Smooth muscle cell (in vitro differentiated cells): ENCODE results near the gene FSIP1. TPM values are rescaled to one million over a fixed set of nuclear protein-coding genes. Genes with fewer than 3 reads are reported as not detected.

Experiments
- DNase-seq: peaks from one replicate; lab custom pipeline; 2025; ENCODE audit not compliant: unreplicated experiment; lab: John Stamatoyannopoulos, UW
- H2AFZ ChIP-seq: fragments of 200-600 bp; sonication (generic); 2 replicates; pipeline ENCODE4 v1.6.0; 2016; ENCODE audit warnings: antibody characterized with exemption, low read depth, mild to moderate bottlenecking
- H3F3A ChIP-seq: fragments of 200-600 bp; sonication (generic); 2 replicates; pipeline ENCODE4 v1.6.0; 2017; ENCODE audit warnings: antibody characterized with exemption, low read depth
- H3K27ac ChIP-seq: fragments of 200-600 bp; sonication (generic); 2 replicates; pipeline ENCODE4 v1.5.1; 2016; ENCODE audit warnings: low read depth, mild to moderate bottlenecking
- H3K27me3 ChIP-seq: fragments of 200-600 bp; sonication (generic); 2 replicates; pipeline ENCODE4 v1.6.1; 2016; ENCODE audit warnings: low read depth, mild to moderate bottlenecking
- H3K36me3 ChIP-seq: fragments of 200-600 bp; sonication (generic); 2 replicates; pipeline ENCODE4 v1.5.1; 2016; ENCODE audit warnings: low read depth
- H3K4me1 ChIP-seq: fragments of 200-600 bp; sonication (generic); 2 replicates; pipeline ENCODE4 v1.5.1; 2016; ENCODE audit warnings: low read depth
- H3K4me2 ChIP-seq: fragments of 200-600 bp; sonication (generic); 2 replicates; pipeline ENCODE4 v1.6.0; 2016; ENCODE audit warnings: mild to moderate bottlenecking
- H3K4me3 ChIP-seq: fragments of 200-600 bp; sonication (generic); 2 replicates; pipeline ENCODE4 v1.5.1; 2016; ENCODE audit warnings: mild to moderate bottlenecking
- H3K79me2 ChIP-seq: fragments of 200-600 bp; sonication (generic); 2 replicates; pipeline ENCODE4 v1.6.0; 2016; ENCODE audit warnings: low read depth, mild to moderate bottlenecking
- H3K9ac ChIP-seq: fragments of 200-600 bp; sonication (generic); 2 replicates; pipeline ENCODE4 v1.6.0; 2016; ENCODE audit warnings: low read depth
- H3K9me3 ChIP-seq: fragments of 200-600 bp; sonication (generic); replicated peaks from 2 replicates; pipeline ENCODE4 v1.5.1; 2016; ENCODE audit warnings: low read depth
- H4K20me1 ChIP-seq: fragments of 200-600 bp; sonication (generic); 2 replicates; pipeline ENCODE4 v1.6.0; 2016; ENCODE audit warnings: low read depth
- CTCF ChIP-seq: fragments of 200-600 bp; sonication (generic); IDR thresholded peaks from 2 replicates; pipeline ENCODE4 v1.5.1; 2017; ENCODE audit warnings: borderline replicate concordance, mild to moderate bottlenecking, antibody characterized with exemption; ENCODE audit not compliant: insufficient read depth, poor library complexity, severe bottlenecking
- WGBS: methylation state at CpG from one replicate; pipeline ENCODE4 v1.1.7; 2016; ENCODE audit warnings: low lambda C conversion rate; 5-methylcytosine and 5-hydroxymethylcytosine counted together
- polyA plus RNA-seq: library from polyadenylated mRNA; unstranded; fragments of >200 nt; fragmentation: Nextera tagmentation; extraction: Ambion mirVana; gene quantifications from 2 replicates; pipeline ENCODE4 v1.2.1, GENCODE V29; 2016
- total RNA-seq: library from RNA; depleted of rRNA; stranded (reverse); fragments of >200 nt; gene quantifications from 2 replicates; pipeline ENCODE4 v1.2.3, GENCODE V29; 2014

FSIP1 gene
- total and polyA plus RNA-seq, 2 experiments from 2014 or later = 0.13 to 0.43 TPM

DNA sequence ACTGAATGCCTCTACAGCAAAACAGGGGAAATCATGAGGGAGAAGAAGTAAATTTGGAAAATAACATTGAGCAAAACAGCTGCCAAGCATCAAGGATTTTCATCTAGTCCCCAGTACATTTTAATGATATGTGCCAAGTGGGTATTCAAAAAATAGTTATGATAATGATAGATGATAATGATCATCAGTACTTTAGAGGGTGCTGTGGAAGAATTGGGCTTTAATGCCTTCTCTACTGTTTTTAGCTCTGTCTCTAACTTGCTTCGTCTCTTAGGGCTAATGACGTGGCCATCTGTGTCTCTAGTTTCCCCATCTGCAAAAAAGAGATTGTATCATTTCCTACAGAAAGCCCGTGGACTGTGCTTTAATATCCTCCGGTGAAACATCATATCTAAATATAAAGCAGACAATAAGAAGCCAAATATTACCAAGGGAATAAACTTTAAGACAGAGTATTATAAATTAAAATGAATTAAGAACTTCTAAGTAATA lies 10.2 kb upstream of the FSIP1 start:
- H3K4me1 ChIP-seq = peaks cover 3% of the 10 kb centered on the region
- H3K36me3 ChIP-seq = no peaks in the 10 kb centered on the region
- no peak overlapping the region for H3K4me2 ChIP-seq
- H3F3A ChIP-seq = no peaks in the 10 kb centered on the region
- no peak overlapping the region for H3K9ac ChIP-seq
- H3K9me3 ChIP-seq = no peaks in the 10 kb centered on the region
- no peaks in the 10 kb centered on the region for H3K27me3 ChIP-seq
- no peak for DNase-seq
- no peaks in the 10 kb centered on the region for H3K79me2 ChIP-seq
- H4K20me1 ChIP-seq = no peaks in the 10 kb centered on the region
- no peak overlapping the region for H3K4me3 ChIP-seq
- H2AFZ ChIP-seq = no peak overlapping the region
- H3K27ac ChIP-seq = no peak overlapping the region
- no peak for TF ChIP-seq CTCF
- WGBS = 80% methylated on average over 4 of the region's 4 CpGs

DNA sequence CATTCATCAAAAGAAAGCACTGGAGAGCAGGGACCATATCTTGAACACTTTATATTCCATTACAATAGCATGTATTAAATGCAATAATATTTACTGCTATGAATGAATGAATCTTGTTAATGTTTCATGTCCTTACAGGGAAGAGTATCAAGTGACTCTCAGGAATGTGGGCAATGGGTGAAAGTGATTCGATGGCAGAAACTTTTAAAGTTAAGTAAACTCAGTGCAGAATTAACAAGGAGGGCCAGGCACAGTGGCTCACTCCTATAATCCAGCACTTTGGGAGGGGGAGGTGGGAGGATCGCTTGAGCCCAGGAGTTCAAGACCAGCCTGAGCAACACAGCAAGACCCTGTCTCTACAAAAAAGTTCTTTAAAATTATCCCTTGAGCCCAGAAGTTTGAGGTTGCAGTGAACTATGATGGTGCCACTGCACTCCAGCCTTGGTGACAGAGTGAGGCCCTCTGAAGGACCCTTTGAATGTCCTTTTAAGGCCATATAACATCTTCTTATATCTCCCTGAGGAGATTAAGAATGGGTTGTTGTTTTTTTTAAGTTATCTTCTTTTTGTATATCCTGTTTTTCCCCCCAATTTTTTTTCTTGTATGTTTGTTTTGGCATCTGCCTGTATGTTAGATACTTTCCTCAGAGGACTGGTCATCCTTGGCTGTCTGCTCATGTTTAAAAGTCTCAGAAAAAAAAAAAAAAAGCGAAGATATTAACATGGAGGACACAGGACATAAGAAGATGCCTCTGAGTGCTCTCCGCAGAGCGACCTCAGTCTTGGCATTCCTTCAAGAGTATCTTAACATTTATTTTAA lies 9.6 kb upstream of the FSIP1 start:
- Histone ChIP-seq H3K4me3 (no peak overlapping the region), H3K4me1 (peaks cover 6% of the 10 kb centered on the region), H3K9me3 (no peaks in the 10 kb centered on the region), H3K4me2 (no peak overlapping the region), H3F3A (no peaks in the 10 kb centered on the region), H3K27me3 (no peaks in the 10 kb centered on the region), H4K20me1 (no peaks in the 10 kb centered on the region), H2AFZ (no peak overlapping the region), H3K79me2 (no peaks in the 10 kb centered on the region), H3K9ac (no peak overlapping the region), H3K36me3 (no peaks in the 10 kb centered on the region), H3K27ac (no peak overlapping the region)
- 94% methylated on average over 5 of the region's 5 CpGs for WGBS
- no peak for TF ChIP-seq CTCF
- no peak for DNase-seq

GRCh38 chr15:39789736-39790135 lies 7.1 kb upstream of the FSIP1 start:
- no peak for DNase-seq
- TF ChIP-seq CTCF = no peak
- Histone ChIP-seq H3K4me1 (peaks cover 6% of the 10 kb centered on the region), H3K4me2 (no peak overlapping the region), H3K36me3 (no peaks in the 10 kb centered on the region), H3K79me2 (no peaks in the 10 kb centered on the region), H2AFZ (no peak overlapping the region), H4K20me1 (no peaks in the 10 kb centered on the region), H3K27ac (no peak overlapping the region), H3F3A (peaks cover 9% of the 10 kb centered on the region), H3K27me3 (no peaks in the 10 kb centered on the region), H3K4me3 (no peak overlapping the region), H3K9ac (no peak overlapping the region), H3K9me3 (no peaks in the 10 kb centered on the region)
- WGBS = 76% methylated on average over 4 of the region's 4 CpGs
